NB4 (cell line): ENCODE measurements around the gene CDPF1.

Experiments
- CTCF ChIP-seq: IDR thresholded peaks from one replicate; pipeline ENCODE4 v1.5.1; 2012; ENCODE audit warnings: low read depth, low read length
- MAX ChIP-seq: IDR thresholded peaks from 2 replicates; pipeline ENCODE4 v1.6.1; 2011; ENCODE audit warnings: low read depth, low read length
- MYC ChIP-seq: IDR thresholded peaks from 2 replicates; pipeline ENCODE4 v1.6.1; 2011; ENCODE audit warnings: low read depth, low read length
- POLR2A ChIP-seq: IDR thresholded peaks from 2 replicates; pipeline ENCODE4 v1.6.1; 2011; ENCODE audit warnings: mild to moderate bottlenecking; ENCODE audit not compliant: insufficient read length; ENCODE audit errors: extremely low read depth

GRCh38 chr22:46275455-46276122, 25.5 kb upstream of the CDPF1 start:
- no peak for TF ChIP-seq POLR2A
- TF ChIP-seq CTCF: no peak
- TF ChIP-seq MAX: no peak
- TF ChIP-seq MYC: no peak
